Measurements from ENCODE around the gene LOXL4.
A peak's percentile ranks its signal among the peaks of the same experiment; 100 is the strongest.

Gene LOXL4

DNA sequence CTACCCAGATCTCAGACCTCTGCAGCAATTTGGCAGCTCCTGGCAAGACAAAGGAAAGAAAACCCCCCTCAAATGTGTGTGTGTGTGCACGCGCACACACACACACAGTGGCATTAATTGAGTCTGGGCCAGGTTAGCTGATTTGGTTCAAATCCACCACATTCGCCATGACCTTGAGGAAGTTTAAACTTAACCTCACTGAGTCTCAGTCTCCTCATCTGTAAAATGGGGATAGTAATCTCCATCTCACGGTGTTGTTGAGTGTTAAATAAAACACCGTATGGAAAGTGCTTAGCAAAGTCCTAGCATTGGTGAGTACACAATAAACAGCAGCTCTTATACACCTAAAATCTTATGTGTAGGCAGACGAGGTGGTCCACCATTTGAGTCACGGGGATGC is 4.9 kb downstream of the LOXL4 start:
- DNase-seq: no peak

DNA sequence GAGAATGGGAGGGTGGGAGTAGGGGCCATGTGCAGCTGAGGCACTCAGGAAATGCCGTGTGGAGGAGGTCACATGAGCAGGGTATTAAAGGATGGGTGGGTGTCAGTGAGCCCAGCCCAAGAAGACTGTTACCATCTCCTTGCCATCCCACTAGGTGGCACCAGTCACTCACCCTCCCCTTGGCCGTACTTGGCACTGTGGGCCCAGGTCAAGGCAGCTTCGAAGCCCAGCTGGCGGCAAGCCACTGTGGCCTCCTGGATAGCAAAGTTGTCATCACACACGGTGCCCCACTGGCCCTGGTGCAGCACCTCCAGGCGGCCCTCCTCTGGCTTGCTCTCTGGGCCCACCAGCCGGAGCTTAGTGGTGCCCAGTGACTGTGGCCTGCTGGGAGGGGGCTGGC is 5.4 kb downstream of the LOXL4 start:
- no peak for DNase-seq

DNA sequence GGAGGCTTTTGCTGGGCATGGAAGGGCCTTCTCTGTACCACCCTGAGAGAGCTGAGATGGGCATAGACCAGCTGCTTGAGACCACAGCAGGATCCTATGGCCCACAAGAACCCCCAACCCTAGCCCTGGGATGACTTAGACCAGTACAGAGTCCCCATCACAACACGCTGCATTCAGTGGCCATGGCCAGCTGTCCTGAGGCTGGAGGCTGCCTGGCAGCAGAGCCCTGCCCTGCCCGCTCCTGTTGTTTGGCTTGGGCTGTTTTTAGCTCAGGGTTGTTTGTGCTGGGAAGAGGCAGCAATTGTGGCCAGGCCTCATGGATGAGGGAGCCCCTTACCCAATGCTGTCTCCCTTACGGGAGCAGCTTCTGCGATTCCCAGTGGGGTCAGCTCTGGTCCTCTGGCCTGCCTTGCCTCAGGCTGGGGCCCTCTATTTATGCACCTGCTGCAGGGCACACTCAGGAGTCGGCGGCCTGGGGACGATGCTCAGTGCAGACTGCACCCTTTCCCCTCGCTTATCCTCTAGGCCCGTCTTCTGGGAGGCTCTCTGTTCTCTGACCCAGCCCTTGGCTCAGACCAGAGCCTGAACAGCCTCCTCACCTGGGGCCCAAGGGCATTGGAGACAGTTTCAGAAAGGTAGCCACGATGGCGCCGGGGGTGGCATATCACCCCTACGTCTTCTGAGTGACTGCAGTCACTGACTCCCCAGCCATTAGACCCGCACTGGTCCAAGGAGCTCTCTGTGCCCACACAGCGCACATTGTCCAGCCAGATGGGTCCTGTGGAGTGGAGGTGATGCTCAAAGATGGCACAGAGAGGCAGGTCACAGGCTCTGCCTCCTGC is 6.3 kb downstream of the LOXL4 start:
- DNase-seq: no peak

DNA sequence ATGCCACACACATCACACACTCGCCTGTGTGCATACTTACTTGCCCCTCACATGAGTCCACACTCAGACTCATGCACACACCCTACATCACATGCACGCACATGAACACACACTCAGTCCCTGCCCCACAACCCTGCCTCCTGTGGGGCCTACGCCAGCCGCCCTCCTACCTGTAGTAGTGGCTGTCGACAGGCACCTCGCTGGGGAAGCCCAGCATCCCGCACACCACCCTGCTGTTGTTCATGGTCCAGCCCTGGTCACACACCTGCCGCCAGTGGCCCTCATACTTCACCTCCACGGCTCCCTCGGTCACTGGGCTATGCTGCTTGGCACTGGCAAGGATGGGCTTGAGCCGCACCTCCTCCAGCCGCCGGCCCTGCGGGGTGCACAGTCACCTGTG is 7.2 kb downstream of the LOXL4 start:
- no peak for DNase-seq

DNA sequence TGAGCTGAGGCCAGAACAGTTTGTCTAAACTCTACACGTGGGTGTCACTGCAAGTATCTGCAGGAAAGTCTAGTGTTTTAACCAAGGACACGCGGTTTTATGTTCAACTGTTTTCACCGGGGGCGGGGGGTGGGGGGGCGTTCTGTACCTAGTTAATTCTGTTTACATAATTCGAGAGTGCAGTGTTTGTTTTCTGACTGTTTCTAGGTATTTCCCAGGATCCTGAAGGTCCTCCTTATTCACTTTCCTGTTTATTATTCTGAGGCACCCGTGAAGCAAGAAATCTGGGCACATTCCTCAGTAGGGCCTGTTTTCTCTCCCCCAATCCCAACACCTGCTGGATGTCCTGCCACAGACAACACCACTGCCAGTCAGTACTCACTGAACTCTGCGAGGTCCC is 7.6 kb downstream of the LOXL4 start:
- DNase-seq: no peak

DNA sequence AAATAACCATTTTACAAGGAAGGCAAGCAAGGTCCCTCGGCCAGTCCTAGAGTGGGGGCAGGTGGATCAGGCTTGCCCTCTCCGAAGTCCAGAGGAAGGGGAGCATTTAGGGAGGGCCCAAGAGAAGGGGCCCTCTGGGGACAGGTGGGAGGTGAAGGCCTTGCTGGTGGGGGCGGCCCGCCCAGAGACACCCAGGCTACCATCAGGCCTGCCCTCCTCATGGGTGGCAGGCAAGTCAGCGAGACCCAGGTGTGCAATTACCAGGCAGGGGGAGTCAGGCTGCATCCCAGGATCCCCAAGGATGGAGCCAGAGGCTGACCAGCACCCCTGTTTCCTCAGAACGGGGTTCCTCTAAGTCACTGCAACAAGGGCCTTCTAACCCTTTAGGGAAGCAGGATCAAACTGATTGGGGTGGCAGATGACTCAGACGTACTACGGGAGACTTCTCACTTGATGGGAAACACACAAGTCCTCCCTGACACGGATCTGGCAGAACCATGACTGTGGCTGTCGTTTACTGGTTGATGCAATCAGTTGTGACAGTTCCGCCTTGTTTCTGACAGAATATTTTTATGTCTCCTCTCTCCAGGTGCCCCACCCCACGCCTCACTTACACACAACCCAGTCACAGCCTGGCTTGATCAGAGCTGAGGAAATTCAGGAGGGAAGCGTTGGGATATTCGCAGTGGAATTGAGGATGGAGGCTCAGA is 8.2 kb downstream of the LOXL4 start:
- DNase-seq: no peak

DNA sequence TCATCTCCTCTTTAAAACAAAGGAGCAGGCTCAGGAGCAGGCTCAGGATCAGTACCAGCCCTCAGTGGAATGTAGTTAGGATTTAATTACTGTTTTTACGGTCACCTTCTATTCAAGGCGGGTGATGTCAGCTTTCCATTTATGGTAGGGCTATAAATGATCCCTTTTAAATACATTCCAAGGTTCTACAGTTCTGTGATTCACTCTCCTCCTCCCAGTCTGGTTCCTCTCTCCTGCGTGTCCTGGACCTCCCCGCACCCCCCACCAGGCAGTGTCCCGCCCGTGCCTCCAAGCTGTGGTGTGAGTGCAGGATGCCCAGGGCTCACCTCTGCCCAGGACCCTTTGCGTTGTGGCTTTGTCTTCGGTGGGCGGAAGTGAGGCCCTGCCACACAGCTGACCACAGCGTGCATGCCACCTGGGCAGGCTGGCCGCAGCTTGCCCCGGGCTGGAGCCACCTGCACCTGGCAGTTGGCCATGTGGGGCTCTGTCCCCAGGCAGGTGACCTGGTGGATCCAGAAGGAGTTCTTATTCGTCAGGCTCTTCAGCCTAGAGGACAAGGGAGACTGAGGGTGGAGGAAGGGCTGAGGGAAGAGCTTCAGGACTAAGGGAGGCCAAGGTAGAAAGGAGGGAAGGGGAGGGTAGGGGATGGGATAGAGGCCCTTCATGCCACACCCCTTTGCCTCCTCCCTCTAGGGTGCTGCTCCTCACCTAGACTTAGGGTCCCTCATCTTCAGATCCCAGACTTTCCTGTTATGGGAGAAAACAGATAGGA is 9.1 kb downstream of the LOXL4 start:
- no peak for DNase-seq

DNA sequence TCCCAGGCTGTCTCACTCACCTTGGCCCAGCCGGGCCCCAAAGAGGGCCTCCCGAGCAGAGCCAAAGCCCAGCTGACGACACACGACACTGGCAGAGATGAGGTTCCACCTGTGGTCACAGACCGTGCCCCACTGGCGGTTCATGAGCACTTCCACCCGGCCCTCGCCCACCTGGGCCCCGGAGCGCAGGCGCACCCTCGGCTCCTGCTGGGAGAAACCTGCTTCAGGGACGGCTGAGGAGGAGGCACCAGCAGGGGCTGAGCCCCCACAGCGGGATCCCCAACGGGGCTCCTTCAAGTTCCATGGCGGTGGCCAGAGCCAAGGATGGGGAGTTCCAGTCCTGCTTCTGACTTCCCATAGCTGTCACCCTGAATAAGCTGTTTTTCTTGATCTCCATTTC is 10.0 kb downstream of the LOXL4 start:
- DNase-seq: no peak

DNA sequence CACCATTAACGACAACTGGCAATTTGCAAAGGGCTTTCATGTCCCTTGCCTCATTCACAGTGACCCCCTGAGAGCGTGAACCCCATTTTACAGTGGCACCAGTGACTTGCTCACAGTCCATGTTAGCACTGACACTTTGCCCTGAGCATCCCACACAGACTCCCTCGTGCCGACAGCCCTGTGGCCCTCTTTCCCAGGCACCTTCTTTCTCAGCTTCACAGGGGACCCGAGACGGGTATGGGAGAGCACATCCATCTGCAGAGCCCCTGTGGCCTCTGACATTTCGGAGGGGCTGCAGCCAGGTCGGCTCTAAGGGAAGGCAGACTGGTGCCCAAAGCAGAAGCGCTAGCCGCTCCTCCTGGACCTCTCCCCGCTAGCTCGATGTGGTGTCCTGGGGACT is 10.8 kb downstream of the LOXL4 start:
- no peak for DNase-seq

DNA sequence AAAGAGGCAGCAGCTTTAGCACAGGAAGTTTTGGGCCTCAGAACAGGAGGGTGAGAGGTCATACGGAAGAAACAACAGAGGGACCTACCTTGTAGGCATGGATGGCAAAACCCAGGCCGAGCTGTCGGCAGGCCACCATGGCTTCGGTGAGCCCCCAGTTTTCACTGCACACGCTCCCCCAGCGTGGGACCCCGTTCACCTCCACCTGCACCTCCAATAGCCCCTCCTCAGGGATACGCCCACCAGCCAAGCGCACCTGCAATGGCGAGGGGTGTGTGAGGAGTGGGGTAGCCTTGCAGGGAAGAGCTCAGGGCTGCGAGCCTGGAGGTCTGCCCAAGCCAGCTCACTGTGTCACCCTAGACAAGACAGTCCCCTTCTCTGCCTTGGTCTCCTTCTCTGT is 11.3 kb downstream of the LOXL4 start:
- DNase-seq: no peak

DNA sequence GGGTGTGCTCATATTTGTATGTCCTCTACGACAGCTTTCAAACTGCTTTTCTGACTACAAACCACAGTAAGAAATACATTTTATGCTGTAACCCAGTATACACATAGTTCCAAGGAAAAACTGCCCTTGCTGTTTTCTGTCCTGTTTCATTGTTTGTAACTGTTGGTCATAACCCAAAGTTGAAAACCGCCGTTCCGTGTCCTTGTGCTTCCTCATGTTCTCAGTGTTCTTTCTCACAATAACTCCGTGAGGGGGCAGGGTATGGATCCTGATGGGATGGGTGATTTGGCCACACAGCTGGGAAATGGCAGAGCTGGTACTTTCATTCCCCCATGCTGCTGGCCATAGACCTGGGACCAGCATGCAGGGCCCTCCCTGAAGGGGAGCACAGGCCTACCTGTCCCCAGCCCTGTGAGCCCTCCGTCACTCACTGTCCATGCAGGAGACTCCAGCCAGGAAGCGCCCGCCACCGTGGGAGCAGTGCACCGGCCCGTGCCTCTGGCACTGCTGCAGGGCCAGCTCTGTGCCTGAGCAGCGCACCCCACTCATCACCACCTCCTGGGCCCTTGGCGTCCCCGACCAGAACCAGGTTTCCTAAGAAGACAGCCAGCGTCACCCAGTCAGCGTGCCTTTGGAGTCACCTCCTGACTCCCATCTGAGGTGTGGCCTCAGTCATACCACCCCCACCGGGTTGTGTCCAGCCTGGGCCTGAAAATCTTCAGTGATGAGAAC is 12.7 kb downstream of the LOXL4 start:
- DNase-seq: no peak

DNA sequence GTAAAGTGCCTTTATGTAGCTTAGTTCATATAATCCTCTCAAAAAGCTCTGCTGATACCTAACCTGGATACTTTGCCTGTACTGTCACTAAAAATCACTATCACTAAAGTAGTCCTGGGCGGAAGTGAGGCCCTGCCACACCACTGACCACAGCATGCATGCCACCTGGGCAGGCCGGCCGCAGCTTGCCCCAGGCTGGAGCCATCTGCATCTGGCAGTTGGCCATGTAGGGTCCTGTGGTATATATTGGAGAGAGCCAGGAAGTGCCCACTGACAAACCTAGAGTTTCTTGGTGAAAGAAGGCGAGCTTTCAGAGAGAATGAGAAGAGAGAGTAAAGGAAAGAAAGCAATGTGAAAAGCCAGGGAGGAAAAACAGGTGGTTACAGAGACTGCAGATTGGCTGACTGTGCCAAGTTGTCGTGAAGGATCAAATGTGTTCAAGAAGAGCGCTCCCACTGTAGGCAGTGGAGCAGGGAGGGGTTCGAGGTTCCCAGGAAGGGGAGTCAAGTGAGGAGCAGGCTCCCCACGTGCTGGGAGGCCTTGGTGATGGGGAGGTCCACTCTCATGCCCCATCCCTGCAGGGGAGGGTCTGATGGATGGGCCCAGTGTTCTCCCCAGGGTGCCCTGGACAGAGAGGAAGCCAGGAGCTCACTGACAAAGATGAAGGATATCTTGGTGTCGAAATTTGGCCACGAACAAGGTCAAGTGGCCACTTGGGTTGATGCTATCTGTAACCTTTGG is 13.6 kb downstream of the LOXL4 start:
- DNase-seq: no peak

DNA sequence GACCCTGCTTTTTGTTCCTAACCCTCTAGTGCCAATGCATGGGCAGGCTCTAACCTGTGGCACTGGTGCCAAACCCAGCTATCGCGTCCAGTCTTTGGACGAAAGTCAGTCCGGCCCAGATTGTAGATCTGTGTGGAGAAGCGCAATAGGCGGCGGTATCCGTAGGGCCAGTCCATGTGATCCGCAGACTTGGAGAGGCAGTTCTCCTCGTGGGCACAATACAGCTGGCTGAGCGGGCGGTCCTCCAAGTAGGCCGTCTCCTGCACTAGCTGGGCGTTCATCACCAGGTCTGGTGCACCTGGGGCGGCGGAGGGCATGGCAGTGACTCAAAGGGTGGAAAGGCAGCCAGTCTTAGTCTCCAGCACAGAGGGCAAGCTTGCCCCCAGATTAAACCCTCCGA is 14.5 kb downstream of the LOXL4 start:
- DNase-seq: no peak

DNA sequence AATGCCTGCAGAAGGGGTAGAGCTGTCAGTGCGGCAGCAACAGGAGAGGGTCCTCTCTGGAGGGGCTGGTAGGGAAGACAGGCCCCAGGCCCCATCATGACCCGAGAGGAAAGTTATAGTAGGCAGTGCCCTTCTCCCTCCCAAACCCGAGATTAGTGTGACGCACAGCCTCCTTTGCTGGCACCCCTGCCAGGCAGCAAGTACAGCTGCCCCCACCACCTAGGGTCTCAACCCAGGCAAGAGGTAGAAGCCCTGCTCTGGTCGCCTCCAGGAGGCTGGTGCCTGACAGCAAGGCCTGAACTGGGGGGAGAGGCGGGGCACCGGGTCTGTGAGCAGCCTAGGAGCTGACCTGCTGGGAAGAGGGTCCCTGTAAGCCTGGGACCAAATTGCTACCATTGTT is 15.5 kb downstream of the LOXL4 start:
- no peak for DNase-seq

DNA sequence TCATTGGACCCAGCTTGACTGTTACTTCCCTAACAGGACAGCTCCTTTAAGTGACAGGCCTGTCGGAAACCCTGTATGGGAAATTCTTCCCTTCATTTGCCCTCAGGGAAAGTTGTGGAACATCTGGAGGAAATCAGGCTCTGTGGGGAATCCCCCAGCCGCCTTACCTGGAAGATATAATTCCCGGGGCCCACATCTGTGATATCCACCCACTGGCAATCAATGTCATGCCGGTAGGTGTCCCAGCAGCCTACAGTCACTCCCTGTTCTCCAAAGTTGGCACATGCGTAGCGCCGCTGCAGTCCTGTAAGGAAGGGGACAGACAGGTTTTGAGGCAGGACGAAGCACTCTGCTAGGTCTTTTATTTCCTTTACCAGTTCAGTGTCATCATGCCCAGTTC is 16.6 kb downstream of the LOXL4 start:
- DNase-seq: no peak

DNA sequence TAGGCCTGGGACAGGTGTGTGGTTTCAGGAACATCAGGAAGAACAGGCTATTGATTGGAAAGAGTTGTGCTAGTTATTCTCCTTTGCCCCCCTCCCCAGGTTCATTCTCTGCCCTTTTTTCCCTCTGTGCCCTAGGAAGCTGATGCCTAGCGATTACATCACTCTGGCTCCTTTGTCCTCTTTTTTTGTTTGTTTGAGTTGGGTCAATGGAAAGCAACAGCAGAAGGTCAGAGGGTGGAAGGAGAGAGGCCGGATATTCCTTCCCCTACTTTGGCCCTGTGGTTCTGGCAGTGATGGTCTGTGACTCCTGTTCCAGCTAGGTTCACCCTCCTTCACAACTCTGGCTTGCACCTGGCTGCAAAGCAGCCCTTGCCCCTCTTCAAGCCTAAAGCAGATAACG is 18.9 kb downstream of the LOXL4 start:
- no peak for DNase-seq

DNA sequence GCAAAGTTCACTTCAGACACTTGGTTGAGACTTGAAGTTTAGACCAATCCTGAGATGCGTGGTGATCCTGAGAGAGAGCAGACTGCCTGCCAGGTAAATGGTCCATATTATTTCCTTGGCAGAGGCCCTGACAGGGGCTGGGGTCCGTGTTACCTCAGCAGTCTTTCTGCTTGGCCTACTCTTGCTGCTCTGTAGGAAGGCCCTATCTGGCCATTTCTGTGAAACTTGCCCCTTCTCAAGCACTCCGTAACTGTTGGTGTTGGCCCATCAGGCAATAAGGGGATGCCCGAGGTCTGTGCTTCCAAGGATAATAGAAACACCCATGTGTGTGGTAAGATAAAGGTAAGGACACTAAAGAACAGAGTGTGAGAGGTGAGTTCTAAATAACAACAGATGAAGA is 20.0 kb downstream of the LOXL4 start:
- DNase-seq: no peak

DNA sequence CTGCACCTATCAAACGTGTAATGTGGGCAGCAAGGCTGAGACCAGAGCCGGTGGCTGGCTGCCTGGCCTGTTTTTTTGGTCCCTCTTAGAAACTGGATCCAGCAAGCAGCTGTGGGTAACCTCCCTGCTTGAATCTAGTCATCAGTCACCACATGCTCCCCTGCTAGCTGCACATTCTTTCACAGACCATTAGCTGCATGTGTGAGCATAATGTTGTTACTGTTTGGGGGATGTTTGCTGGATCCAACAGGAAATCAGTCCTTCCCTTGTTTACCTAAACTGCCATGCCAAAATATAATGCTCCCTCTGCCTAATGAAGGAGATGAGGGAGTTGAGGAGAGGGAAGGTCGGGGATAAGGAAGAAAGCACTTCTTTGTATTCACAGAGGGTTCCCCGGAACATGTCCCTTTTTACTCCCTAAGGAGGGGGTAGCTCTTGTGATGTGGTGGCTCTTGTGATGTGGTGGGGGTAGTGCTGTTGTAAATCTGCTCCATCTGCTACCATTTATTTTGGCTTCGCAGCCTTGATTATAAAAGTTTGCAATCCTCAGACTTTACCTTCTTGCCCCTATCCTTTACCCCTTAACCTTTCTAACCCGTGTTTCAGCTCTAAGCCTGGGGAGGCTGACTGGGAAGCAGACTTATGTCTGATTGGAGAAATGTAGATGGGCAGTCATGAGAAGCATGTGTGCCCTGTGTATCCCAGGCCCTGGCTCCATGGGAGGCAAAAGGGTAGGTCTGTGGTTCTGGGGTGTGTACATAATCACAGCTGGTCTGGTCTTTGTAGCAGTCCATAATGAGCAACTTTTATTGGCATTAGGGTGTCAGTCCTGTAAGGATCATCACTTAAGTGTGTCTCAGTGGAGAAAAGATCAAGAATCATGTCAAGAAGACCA is 20.8 kb downstream of the LOXL4 start:
- DNase-seq: no peak

DNA sequence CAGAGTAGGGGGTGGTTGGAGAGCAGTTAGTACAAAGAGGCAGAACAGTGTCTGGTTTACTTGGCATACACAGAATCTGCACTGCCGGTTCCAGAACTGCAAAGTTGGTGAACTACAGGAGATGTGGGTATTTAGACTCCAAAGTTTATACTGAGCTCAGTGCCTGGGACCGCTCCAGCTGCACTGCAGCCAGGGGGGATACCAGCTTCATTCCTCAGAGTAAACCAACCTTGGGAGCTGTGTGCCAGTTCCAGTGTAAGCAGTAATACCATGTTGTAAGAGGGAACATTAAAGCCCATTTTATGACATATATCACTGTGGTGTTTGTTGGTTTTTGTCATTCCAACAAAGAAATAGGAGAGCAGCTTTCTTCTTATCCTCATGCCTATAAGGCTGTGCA is 23.4 kb downstream of the LOXL4 start:
- DNase-seq: no peak

DNA sequence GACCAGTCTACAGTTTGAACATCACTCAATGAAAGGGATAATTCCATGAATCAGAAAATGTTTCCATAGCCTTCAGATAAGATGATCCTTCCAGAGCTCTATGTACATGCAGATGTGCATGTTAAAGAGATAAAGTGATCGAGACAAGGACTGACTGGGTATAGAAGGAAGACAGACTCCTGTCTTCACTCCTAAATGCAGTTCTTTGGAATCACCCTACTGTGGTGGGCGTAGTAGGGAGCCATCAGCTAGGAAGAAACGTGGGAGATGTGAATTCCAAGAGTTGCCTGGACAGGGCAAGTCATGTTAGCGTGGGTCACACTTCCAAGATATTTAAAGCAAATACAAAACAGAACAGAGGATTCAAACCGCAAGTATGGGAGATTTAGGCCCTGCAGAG is 23.9 kb downstream of the LOXL4 start:
- DNase-seq: no peak

DNA sequence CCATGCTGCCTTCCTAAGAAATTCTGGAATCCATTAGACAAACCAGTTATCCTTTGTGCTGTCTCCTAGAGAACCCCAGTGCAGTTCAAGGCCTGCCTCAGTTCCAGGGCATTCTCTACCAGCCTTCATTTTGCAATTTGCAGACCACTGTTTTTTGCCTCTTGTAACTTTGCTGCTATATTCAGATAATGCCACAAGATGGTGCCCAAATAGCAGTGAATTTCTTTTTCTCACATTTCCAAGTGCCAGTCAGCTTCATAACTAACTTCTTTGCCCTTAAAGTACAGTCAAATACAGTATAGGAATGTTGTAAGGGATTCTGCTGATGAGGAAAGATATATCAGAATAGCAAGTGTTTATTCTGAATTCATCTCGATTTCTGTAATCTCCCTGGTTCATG is 25.2 kb downstream of the LOXL4 start:
- peak; percentile 21 for DNase-seq
